ENCODE data around the gene NXN. TPM values are rescaled to one million over a fixed set of nuclear protein-coding genes. Genes with fewer than 3 reads are reported as not detected.

Gene NXN
- polyA plus RNA-seq, 1 donor from 2014 or later = 14.8 TPM

- no peak overlapping the region for H2AFZ ChIP-seq (ENCODE audit: low read depth, low read length)
- no peaks in the 10 kb centered on the region for H3K79me2 ChIP-seq (replicated peaks; ENCODE audit: insufficient read depth, low read length)
- H3K36me3 ChIP-seq (ENCODE audit: insufficient read depth, low read length) = no peaks in the 10 kb centered on the region
- H4K20me1 ChIP-seq (ENCODE audit: insufficient read depth) = no peaks in the 10 kb centered on the region
- no peaks in the 10 kb centered on the region for H3F3A ChIP-seq (ENCODE audit: insufficient read depth, low read length, poor library complexity, severe bottlenecking)
- H3K4me3 ChIP-seq (ENCODE audit: low read length) = no peak overlapping the region
- H3K27me3 ChIP-seq (ENCODE audit: insufficient read depth, low read depth, low read length) = no peaks in the 10 kb centered on the region
- no peak for TF ChIP-seq EP300 (conservative IDR thresholded peaks at IDR 0.05; ENCODE audit: poor library complexity, severe bottlenecking)
- TF ChIP-seq MXI1 (conservative IDR thresholded peaks at IDR 0.05; ENCODE audit: poor library complexity, severe bottlenecking) = no peak
- TF ChIP-seq, protein P1, sequence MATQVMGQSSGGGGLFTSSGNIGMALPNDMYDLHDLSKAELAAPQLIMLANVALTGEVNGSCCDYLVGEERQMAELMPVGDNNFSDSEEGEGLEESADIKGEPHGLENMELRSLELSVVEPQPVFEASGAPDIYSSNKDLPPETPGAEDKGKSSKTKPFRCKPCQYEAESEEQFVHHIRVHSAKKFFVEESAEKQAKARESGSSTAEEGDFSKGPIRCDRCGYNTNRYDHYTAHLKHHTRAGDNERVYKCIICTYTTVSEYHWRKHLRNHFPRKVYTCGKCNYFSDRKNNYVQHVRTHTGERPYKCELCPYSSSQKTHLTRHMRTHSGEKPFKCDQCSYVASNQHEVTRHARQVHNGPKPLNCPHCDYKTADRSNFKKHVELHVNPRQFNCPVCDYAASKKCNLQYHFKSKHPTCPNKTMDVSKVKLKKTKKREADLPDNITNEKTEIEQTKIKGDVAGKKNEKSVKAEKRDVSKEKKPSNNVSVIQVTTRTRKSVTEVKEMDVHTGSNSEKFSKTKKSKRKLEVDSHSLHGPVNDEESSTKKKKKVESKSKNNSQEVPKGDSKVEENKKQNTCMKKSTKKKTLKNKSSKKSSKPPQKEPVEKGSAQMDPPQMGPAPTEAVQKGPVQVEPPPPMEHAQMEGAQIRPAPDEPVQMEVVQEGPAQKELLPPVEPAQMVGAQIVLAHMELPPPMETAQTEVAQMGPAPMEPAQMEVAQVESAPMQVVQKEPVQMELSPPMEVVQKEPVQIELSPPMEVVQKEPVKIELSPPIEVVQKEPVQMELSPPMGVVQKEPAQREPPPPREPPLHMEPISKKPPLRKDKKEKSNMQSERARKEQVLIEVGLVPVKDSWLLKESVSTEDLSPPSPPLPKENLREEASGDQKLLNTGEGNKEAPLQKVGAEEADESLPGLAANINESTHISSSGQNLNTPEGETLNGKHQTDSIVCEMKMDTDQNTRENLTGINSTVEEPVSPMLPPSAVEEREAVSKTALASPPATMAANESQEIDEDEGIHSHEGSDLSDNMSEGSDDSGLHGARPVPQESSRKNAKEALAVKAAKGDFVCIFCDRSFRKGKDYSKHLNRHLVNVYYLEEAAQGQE (IDR thresholded peaks at IDR 0.05; ENCODE audit: borderline replicate concordance) = no peak
- no peak for TF ChIP-seq RAD21 (conservative IDR thresholded peaks at IDR 0.05)
- no peak for TF ChIP-seq CTCF (IDR thresholded peaks at IDR 0.05; ENCODE audit: poor library complexity, severe bottlenecking)
- TF ChIP-seq SMC3 (conservative IDR thresholded peaks at IDR 0.05; ENCODE audit: poor library complexity) = no peak
- no peak for TF ChIP-seq TAF1 (IDR thresholded peaks at IDR 0.05; ENCODE audit: low read depth)
- no peak for TF ChIP-seq EZH2 (IDR thresholded peaks at IDR 0.05; ENCODE audit: borderline replicate concordance, insufficient read depth, low read length, poor library complexity, severe bottlenecking)
- TF ChIP-seq POLR2AphosphoS5 (IDR thresholded peaks at IDR 0.05) = no peak
- H3K27ac ChIP-seq (ENCODE audit: low read length) = no peak overlapping the region
- no peaks in the 10 kb centered on the region for H3K9me2 ChIP-seq (ENCODE audit: insufficient read depth, low read length)
- H3K4me2 ChIP-seq (ENCODE audit: low read length) = no peak overlapping the region
- no peak overlapping the region for H3K9ac ChIP-seq (ENCODE audit: low read length)
- no peaks in the 10 kb centered on the region for H3K9me3 ChIP-seq (ENCODE audit: low read length)
These were observed 174.8 kb downstream of the NXN start for GRCh38 chr17:804541-805435.

DNA sequence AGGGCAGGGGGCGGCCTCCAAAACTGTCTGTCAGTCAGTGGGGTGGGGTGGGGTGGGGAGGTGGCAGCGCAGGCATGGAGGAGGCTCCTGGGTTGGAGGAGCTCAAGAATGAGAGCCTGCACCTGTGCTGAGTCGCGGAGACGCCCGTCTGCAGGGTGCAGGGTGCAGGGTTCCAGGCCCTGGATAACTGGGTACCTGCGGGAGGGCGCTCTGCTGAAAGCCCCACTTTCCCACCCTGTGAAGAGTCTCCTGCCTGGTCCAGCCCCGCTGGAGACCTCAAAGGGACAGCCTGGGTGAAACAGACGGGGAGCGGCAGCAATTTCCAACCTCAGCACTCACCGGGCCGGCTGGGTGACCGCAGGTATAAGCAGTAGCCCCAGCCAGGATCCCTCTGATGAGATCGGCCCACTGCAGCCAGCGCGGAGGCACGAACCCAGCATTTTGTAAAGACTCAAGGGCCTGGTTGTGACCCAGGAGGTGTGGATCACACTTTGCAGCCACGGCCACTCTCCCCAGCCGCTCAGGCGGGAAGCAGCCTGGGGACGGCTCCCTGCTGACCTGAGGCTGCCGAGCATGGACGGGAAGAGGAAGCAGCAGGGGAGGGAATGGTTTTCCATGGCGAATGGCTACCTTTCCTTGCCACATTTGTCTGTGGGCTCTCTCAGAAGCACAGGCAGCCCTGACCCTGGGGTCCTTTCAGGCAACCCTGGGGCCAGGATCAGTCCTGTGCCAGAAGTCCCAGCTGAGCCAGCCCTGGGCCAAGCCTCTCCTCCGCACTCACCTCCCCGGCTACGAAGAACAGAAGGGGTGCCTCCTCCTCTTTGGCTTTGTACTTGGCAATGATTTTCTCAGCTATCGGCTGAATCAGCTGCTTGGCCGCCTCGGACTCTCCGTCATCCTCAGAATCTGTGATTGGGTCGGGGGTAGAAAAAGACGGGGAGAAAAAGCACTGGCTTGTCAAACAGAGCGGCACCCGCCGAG lies 176.4 kb downstream of the NXN start:
- no peaks in the 10 kb centered on the region for H3K79me2 ChIP-seq (replicated peaks; ENCODE audit: insufficient read depth, low read length)
- no peak overlapping the region for H3K4me3 ChIP-seq (ENCODE audit: low read length)
- no peaks in the 10 kb centered on the region for H3K36me3 ChIP-seq (ENCODE audit: insufficient read depth, low read length)
- no peak overlapping the region for H3K27ac ChIP-seq (ENCODE audit: low read length)
- TF ChIP-seq CTCF (IDR thresholded peaks at IDR 0.05; ENCODE audit: poor library complexity, severe bottlenecking) (no peak), RAD21 (conservative IDR thresholded peaks at IDR 0.05) (no peak), TAF1 (IDR thresholded peaks at IDR 0.05; ENCODE audit: low read depth) (no peak), EP300 (conservative IDR thresholded peaks at IDR 0.05; ENCODE audit: poor library complexity, severe bottlenecking) (no peak), EZH2 (IDR thresholded peaks at IDR 0.05; ENCODE audit: borderline replicate concordance, insufficient read depth, low read length, poor library complexity, severe bottlenecking) (no peak), MXI1 (conservative IDR thresholded peaks at IDR 0.05; ENCODE audit: poor library complexity, severe bottlenecking) (no peak), SMC3 (conservative IDR thresholded peaks at IDR 0.05; ENCODE audit: poor library complexity) (no peak), POLR2AphosphoS5 (IDR thresholded peaks at IDR 0.05) (no peak)
- TF ChIP-seq, protein P1 (IDR thresholded peaks at IDR 0.05; ENCODE audit: borderline replicate concordance) = no peak
- no peak overlapping the region for H3K4me2 ChIP-seq (ENCODE audit: low read length)
- no peaks in the 10 kb centered on the region for H3F3A ChIP-seq (ENCODE audit: insufficient read depth, low read length, poor library complexity, severe bottlenecking)
- H3K9ac ChIP-seq (ENCODE audit: low read length) = no peak overlapping the region
- H3K9me2 ChIP-seq (ENCODE audit: insufficient read depth, low read length) = no peaks in the 10 kb centered on the region
- H3K27me3 ChIP-seq (ENCODE audit: insufficient read depth, low read depth, low read length) = no peaks in the 10 kb centered on the region
- no peaks in the 10 kb centered on the region for H4K20me1 ChIP-seq (ENCODE audit: insufficient read depth)
- H2AFZ ChIP-seq (ENCODE audit: low read depth, low read length) = no peak overlapping the region
- no peaks in the 10 kb centered on the region for H3K9me3 ChIP-seq (ENCODE audit: low read length)
